ENCODE results near the gene PARP11.
A peak's percentile ranks its signal among the peaks of the same experiment; 100 is the strongest.

The PARP11 gene

GRCh38 chr12:3885277-3886094, 12.3 kb upstream of the PARP11 start:
- Histone ChIP-seq H3K36me3 (ENCODE audit: control insufficient read depth in 5 of 5, insufficient read depth in 5 of 5, low read length in 5 of 5) (no peaks in the 10 kb centered on the region), H3K4me3 (ENCODE audit: low read depth in 1 of 5, low read length in 5 of 5) (peak overlapping the region; percentile 56 to 74 (median 66)), H3K9ac (ENCODE audit: low read length in 5 of 5) (peak overlapping the region in 4 of 5 donors; percentile 57 to 77 (median 70)), H3K27ac (ENCODE audit: low read depth, low read length) (peak overlapping the region; percentile 2), H3K4me1 (ENCODE audit: control insufficient read depth in 5 of 5, insufficient read depth in 5 of 5, low read length in 5 of 5) (peaks cover 0 to 10% (median 4%) of the 10 kb centered on the region in 5 donors), H3K9me3 (ENCODE audit: control insufficient read depth in 5 of 5, low read length in 5 of 5) (no peaks in the 10 kb centered on the region), H3K27me3 (ENCODE audit: control insufficient read depth in 5 of 5, insufficient read depth in 4 of 5, low read length in 5 of 5) (peaks cover 3 to 12% (median 4%) of the 10 kb centered on the region in 5 donors)

- Histone ChIP-seq H3K9me3 (ENCODE audit: control insufficient read depth in 5 of 5, low read length in 5 of 5) (no peaks in the 10 kb centered on the region), H3K36me3 (ENCODE audit: control insufficient read depth in 5 of 5, insufficient read depth in 5 of 5, low read length in 5 of 5) (no peaks in the 10 kb centered on the region), H3K4me1 (ENCODE audit: control insufficient read depth in 5 of 5, insufficient read depth in 5 of 5, low read length in 5 of 5) (peaks cover 0 to 10% (median 4%) of the 10 kb centered on the region in 5 donors), H3K9ac (ENCODE audit: low read length in 5 of 5) (peak overlapping the region in 1 of 5 donors; percentile 77), H3K27ac (ENCODE audit: low read depth, low read length) (peak overlapping the region; percentile 2), H3K4me3 (ENCODE audit: low read depth in 1 of 5, low read length in 5 of 5) (no peak overlapping the region), H3K27me3 (ENCODE audit: control insufficient read depth in 5 of 5, insufficient read depth in 4 of 5, low read length in 5 of 5) (peaks cover 3 to 10% (median 8%) of the 10 kb centered on the region in 5 donors)
These were observed 11.5 kb upstream of the PARP11 start for GRCh38 chr12:3884671-3885070.

DNA sequence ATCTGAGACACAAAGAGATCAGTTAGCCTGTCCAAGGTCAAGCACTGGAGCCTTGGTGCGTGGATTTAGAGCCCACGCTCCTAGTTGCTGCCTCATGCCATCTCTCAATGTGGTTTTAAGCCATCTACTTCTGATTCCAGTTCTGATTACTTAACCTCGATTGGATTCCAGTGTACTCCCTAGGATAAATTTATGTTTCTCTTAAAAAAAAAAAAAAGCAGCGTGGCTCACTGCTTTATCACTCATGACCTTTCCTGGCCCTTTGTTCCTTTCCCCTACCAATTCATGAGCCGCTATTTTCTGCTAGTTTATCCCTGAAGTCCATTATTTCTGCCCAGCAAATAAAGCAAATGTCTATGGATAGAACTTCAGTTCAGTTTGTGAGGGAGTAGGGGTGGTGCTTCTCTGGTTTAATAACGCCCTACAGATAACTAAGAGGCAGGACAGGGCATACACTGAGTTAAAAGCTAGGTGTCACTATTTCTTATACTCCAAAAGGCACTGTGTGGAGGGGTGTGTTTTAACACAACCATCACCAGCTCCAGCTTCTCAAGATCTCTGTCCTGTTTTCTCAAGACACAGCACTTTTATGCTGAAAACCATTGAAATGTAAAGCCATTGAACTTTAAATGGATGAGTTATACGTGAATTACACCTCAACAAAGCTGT, 9.8 kb upstream of the PARP11 start:
- H3K4me3 ChIP-seq (ENCODE audit: low read depth in 1 of 5, low read length in 5 of 5) = no peak overlapping the region
- H3K9ac ChIP-seq (ENCODE audit: low read length in 5 of 5) = no peak overlapping the region

GRCh38 chr12:3882406-3882805, 9.2 kb upstream of the PARP11 start:
- Histone ChIP-seq H3K27me3 (ENCODE audit: control insufficient read depth in 5 of 5, insufficient read depth in 4 of 5, low read length in 5 of 5) (peaks cover 3 to 14% (median 8%) of the 10 kb centered on the region in 5 donors), H3K36me3 (ENCODE audit: control insufficient read depth in 5 of 5, insufficient read depth in 5 of 5, low read length in 5 of 5) (no peaks in the 10 kb centered on the region), H3K4me3 (ENCODE audit: low read depth in 1 of 5, low read length in 5 of 5) (no peak overlapping the region), H3K4me1 (ENCODE audit: control insufficient read depth in 5 of 5, insufficient read depth in 5 of 5, low read length in 5 of 5) (peaks cover 0 to 10% (median 4%) of the 10 kb centered on the region in 5 donors), H3K9me3 (ENCODE audit: control insufficient read depth in 5 of 5, low read length in 5 of 5) (no peaks in the 10 kb centered on the region), H3K9ac (ENCODE audit: low read length in 5 of 5) (no peak overlapping the region), H3K27ac (ENCODE audit: low read depth, low read length) (no peak overlapping the region)

More for the DNA sequence above, 9.8 kb upstream of the PARP11 start:
- no peak overlapping the region for H3K27ac ChIP-seq (ENCODE audit: low read depth, low read length)
- H3K4me1 ChIP-seq (ENCODE audit: control insufficient read depth in 5 of 5, insufficient read depth in 5 of 5, low read length in 5 of 5) = peaks cover 0 to 10% (median 4%) of the 10 kb centered on the region in 5 donors
- no peaks in the 10 kb centered on the region for H3K9me3 ChIP-seq (ENCODE audit: control insufficient read depth in 5 of 5, low read length in 5 of 5)
- H3K36me3 ChIP-seq (ENCODE audit: control insufficient read depth in 5 of 5, insufficient read depth in 5 of 5, low read length in 5 of 5) = no peaks in the 10 kb centered on the region
- peaks cover 3 to 14% (median 8%) of the 10 kb centered on the region in 5 donors for H3K27me3 ChIP-seq (ENCODE audit: control insufficient read depth in 5 of 5, insufficient read depth in 4 of 5, low read length in 5 of 5)

GRCh38 chr12:3881281-3881950, 8.2 kb upstream of the PARP11 start:
- H3K9ac ChIP-seq (ENCODE audit: low read length in 5 of 5) = no peak overlapping the region
- no peaks in the 10 kb centered on the region for H3K36me3 ChIP-seq (ENCODE audit: control insufficient read depth in 5 of 5, insufficient read depth in 5 of 5, low read length in 5 of 5)
- H3K4me3 ChIP-seq (ENCODE audit: low read depth in 1 of 5, low read length in 5 of 5) = no peak overlapping the region
- H3K9me3 ChIP-seq (ENCODE audit: control insufficient read depth in 5 of 5, low read length in 5 of 5) = no peaks in the 10 kb centered on the region
- H3K27me3 ChIP-seq (ENCODE audit: control insufficient read depth in 5 of 5, insufficient read depth in 4 of 5, low read length in 5 of 5) = peaks cover 3 to 16% (median 8%) of the 10 kb centered on the region in 5 donors
- no peak overlapping the region for H3K27ac ChIP-seq (ENCODE audit: low read depth, low read length)
- H3K4me1 ChIP-seq (ENCODE audit: control insufficient read depth in 5 of 5, insufficient read depth in 5 of 5, low read length in 5 of 5) = peaks cover 0 to 10% (median 4%) of the 10 kb centered on the region in 5 donors

DNA sequence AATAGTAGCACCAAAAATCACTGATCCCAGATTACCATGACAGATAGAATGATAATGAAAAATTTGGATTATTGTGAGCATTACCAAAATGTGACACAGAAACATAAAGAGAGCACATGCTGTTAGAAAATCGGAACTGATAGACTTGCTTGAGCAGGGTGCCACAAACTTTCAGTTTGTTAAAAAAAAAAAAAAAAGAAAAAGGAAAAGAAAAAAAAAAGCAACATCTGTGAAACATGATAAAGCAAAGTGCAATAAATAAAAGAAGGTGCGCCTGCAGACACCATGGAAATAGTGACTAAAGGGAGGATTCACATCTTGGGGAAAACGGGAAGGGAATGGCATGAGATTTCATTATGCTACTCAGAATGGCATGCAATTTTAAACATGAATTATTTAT, 6.6 kb upstream of the PARP11 start:
- peaks cover 3 to 16% (median 8%) of the 10 kb centered on the region in 5 donors for H3K27me3 ChIP-seq (ENCODE audit: control insufficient read depth in 5 of 5, insufficient read depth in 4 of 5, low read length in 5 of 5)
- no peak overlapping the region for H3K27ac ChIP-seq (ENCODE audit: low read depth, low read length)
- H3K4me1 ChIP-seq (ENCODE audit: control insufficient read depth in 5 of 5, insufficient read depth in 5 of 5, low read length in 5 of 5) = peaks cover 0 to 1% (median 0%) of the 10 kb centered on the region in 5 donors
- H3K36me3 ChIP-seq (ENCODE audit: control insufficient read depth in 5 of 5, insufficient read depth in 5 of 5, low read length in 5 of 5) = no peaks in the 10 kb centered on the region
- H3K9ac ChIP-seq (ENCODE audit: low read length in 5 of 5) = no peak overlapping the region
- no peak overlapping the region for H3K4me3 ChIP-seq (ENCODE audit: low read depth in 1 of 5, low read length in 5 of 5)
- no peaks in the 10 kb centered on the region for H3K9me3 ChIP-seq (ENCODE audit: control insufficient read depth in 5 of 5, low read length in 5 of 5)

DNA sequence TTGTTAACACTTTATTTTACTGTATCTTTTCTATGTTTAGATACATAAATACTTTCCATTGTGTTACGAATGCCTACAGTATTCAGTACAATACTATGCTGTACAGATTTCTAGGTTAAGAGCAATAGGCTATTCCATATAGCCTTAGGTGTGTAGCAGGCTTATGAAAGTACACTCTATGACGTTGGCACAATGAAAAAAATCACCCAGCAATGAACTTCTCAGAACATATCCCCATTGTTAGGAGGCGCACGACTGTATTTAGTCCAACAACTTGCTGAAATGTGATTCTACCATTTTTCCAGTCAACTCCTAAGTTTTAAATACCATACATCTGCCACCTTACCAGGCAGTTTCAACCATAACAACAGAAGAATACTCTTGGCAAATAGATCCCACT, 1.8 kb downstream of the PARP11 start:
- Histone ChIP-seq H3K4me3 (ENCODE audit: low read depth in 1 of 5, low read length in 5 of 5) (no peak overlapping the region), H3K9me3 (ENCODE audit: control insufficient read depth in 5 of 5, low read length in 5 of 5) (no peaks in the 10 kb centered on the region), H3K27me3 (ENCODE audit: control insufficient read depth in 5 of 5, insufficient read depth in 4 of 5, low read length in 5 of 5) (no peaks in the 10 kb centered on the region), H3K36me3 (ENCODE audit: control insufficient read depth in 5 of 5, insufficient read depth in 5 of 5, low read length in 5 of 5) (peaks cover 0 to 3% (median 0%) of the 10 kb centered on the region in 5 donors), H3K9ac (ENCODE audit: low read length in 5 of 5) (no peak overlapping the region), H3K4me1 (ENCODE audit: control insufficient read depth in 5 of 5, insufficient read depth in 5 of 5, low read length in 5 of 5) (peaks cover 0 to 29% (median 23%) of the 10 kb centered on the region in 5 donors), H3K27ac (ENCODE audit: low read depth, low read length) (no peak overlapping the region)

- Histone ChIP-seq H3K9ac (ENCODE audit: low read length in 5 of 5) (no peak overlapping the region), H3K27ac (ENCODE audit: low read depth, low read length) (no peak overlapping the region), H3K9me3 (ENCODE audit: control insufficient read depth in 5 of 5, low read length in 5 of 5) (peaks cover 0 to 14% (median 11%) of the 10 kb centered on the region in 5 donors), H3K4me1 (ENCODE audit: control insufficient read depth in 5 of 5, insufficient read depth in 5 of 5, low read length in 5 of 5) (peaks cover 0 to 29% (median 23%) of the 10 kb centered on the region in 5 donors), H3K27me3 (ENCODE audit: control insufficient read depth in 5 of 5, insufficient read depth in 4 of 5, low read length in 5 of 5) (no peaks in the 10 kb centered on the region), H3K4me3 (ENCODE audit: low read depth in 1 of 5, low read length in 5 of 5) (peak overlapping the region in 2 of 5 donors; percentile 6 to 11), H3K36me3 (ENCODE audit: control insufficient read depth in 5 of 5, insufficient read depth in 5 of 5, low read length in 5 of 5) (peaks cover 0 to 3% (median 0%) of the 10 kb centered on the region in 5 donors)
These were observed 3.3 kb downstream of the PARP11 start for GRCh38 chr12:3869865-3870264.

GRCh38 chr12:3869433-3869832, 3.8 kb downstream of the PARP11 start:
- Histone ChIP-seq H3K4me1 (ENCODE audit: control insufficient read depth in 5 of 5, insufficient read depth in 5 of 5, low read length in 5 of 5) (peaks cover 0 to 29% (median 23%) of the 10 kb centered on the region in 5 donors), H3K9me3 (ENCODE audit: control insufficient read depth in 5 of 5, low read length in 5 of 5) (peaks cover 0 to 17% (median 14%) of the 10 kb centered on the region in 5 donors), H3K4me3 (ENCODE audit: low read depth in 1 of 5, low read length in 5 of 5) (no peak overlapping the region), H3K9ac (ENCODE audit: low read length in 5 of 5) (no peak overlapping the region), H3K36me3 (ENCODE audit: control insufficient read depth in 5 of 5, insufficient read depth in 5 of 5, low read length in 5 of 5) (peaks cover 0 to 3% (median 0%) of the 10 kb centered on the region in 5 donors), H3K27me3 (ENCODE audit: control insufficient read depth in 5 of 5, insufficient read depth in 4 of 5, low read length in 5 of 5) (no peaks in the 10 kb centered on the region), H3K27ac (ENCODE audit: low read depth, low read length) (no peak overlapping the region)
